Cardiac muscle cell (in vitro differentiated cells and primary cell): Measurements from ENCODE around the gene COG5. TPM values are rescaled to one million over a fixed set of nuclear protein-coding genes. Genes with fewer than 3 reads are reported as not detected.

Experiments
- DNase-seq, 2 donors: peaks; one replicate each; pipeline versions ENCODE4 v3.0.0 to v3.0.0-alpha.2; 2010 to 2017; ENCODE audit warnings: low read depth in 1 of 2, low spot score in 1 of 2
- H3K27ac ChIP-seq: fragments of 200-600 bp; sonication (generic); 2 replicates; pipeline ENCODE4 v1.5.1; 2016
- H3K27me3 ChIP-seq: fragments of 200-600 bp; sonication (generic); 2 replicates; pipeline ENCODE4 v1.6.0; 2016; ENCODE audit warnings: control low read depth
- H3K36me3 ChIP-seq: fragments of 200-600 bp; sonication (generic); 2 replicates; pipeline ENCODE4 v1.5.1; 2016; ENCODE audit warnings: control low read depth
- H3K4me1 ChIP-seq: fragments of 200-600 bp; sonication (generic); 2 replicates; pipeline ENCODE4 v1.8.1; 2017; ENCODE audit warnings: low read depth, mild to moderate bottlenecking, mixed run types
- H3K4me3 ChIP-seq: fragments of 200-600 bp; sonication (generic); 2 replicates; pipeline ENCODE4 v1.5.1; 2016; ENCODE audit warnings: mild to moderate bottlenecking
- H3K9me3 ChIP-seq: fragments of 200-600 bp; sonication (generic); 2 replicates; pipeline ENCODE4 v1.5.1; 2017; ENCODE audit warnings: low read depth, mild to moderate bottlenecking, control low read depth
- polyA plus RNA-seq: library from polyadenylated mRNA; unstranded; fragments of >200 nt; fragmentation: Nextera tagmentation; extraction: Ambion mirVana; gene quantifications from 2 replicates; pipeline ENCODE4 v1.2.1, GENCODE V29; 2016
- total RNA-seq: library from RNA; depleted of rRNA; stranded (reverse); fragments of >200 nt; gene quantifications from 2 replicates; pipeline ENCODE4 v1.2.3, GENCODE V29; 2016
- TF ChIP-seq, protein P1 (sequence below): IDR thresholded peaks from 2 replicates; pipeline ENCODE4 v1.5.1; 2012; ENCODE audit warnings: low read depth, mild to moderate bottlenecking, low read length

COG5 gene
- total and polyA plus RNA-seq, 2 experiments from 2014 or later, result 20.4 to 63.1 TPM

- peak overlapping the region; percentile 27 for H3K27ac ChIP-seq
- TF ChIP-seq, protein P1, sequence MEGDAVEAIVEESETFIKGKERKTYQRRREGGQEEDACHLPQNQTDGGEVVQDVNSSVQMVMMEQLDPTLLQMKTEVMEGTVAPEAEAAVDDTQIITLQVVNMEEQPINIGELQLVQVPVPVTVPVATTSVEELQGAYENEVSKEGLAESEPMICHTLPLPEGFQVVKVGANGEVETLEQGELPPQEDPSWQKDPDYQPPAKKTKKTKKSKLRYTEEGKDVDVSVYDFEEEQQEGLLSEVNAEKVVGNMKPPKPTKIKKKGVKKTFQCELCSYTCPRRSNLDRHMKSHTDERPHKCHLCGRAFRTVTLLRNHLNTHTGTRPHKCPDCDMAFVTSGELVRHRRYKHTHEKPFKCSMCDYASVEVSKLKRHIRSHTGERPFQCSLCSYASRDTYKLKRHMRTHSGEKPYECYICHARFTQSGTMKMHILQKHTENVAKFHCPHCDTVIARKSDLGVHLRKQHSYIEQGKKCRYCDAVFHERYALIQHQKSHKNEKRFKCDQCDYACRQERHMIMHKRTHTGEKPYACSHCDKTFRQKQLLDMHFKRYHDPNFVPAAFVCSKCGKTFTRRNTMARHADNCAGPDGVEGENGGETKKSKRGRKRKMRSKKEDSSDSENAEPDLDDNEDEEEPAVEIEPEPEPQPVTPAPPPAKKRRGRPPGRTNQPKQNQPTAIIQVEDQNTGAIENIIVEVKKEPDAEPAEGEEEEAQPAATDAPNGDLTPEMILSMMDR, result no peak
- DNase-seq, result peak in 1 of 2 donors; percentile 45
- no peak overlapping the region for H3K4me3 ChIP-seq
- no peaks in the 10 kb centered on the region for H3K9me3 ChIP-seq
- H3K27me3 ChIP-seq, result no peaks in the 10 kb centered on the region
- no peaks in the 10 kb centered on the region for H3K4me1 ChIP-seq
- H3K36me3 ChIP-seq, result peaks cover 32% of the 10 kb centered on the region
Measured at GRCh38 chr7:107596881-107597581, 33.3 kb upstream of the COG5 start.

DNA sequence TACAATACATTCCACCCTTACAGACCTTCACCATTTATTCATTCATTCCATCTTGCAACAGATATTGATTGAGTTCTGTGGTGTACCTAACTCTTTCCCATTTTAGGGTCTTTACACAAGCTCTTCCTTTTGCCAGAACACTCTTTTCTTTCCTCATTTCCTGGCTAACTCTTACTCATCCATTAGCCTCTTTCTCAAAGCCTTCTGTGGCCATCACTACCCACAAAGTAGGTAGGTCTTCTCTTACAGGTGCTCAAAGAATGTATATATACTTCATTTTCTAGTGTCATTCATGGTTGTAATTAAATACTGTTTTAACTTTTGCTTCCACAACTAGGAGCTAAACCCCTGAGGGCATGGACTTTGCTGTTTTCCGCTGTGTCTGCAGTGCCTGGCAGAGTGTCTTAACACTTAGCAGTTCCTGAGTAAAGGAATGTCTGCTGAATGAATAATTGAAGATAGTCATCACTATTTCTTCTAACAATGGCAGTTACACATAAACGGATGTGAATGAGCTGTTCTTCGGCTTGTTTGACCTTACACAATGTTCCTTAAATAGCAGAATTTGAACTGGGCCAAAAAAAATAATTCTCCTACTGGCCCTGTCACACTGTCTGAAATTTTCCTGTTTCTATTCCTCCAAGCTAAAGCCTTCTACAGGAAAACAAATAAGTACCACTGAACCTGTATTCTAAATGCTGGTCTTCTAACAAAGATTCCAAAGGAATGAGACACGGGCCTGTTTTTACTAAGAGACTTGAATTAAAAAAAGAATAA is 31.4 kb upstream of the COG5 start:
- H3K4me1 ChIP-seq, result peaks cover 3% of the 10 kb centered on the region
- H3K27me3 ChIP-seq, result no peaks in the 10 kb centered on the region
- peaks cover 15% of the 10 kb centered on the region for H3K36me3 ChIP-seq
- H3K4me3 ChIP-seq, result no peak overlapping the region
- peak in 1 of 2 donors; percentile 94 for DNase-seq
- TF ChIP-seq, protein P1, result no peak
- H3K9me3 ChIP-seq, result no peaks in the 10 kb centered on the region
- no peak overlapping the region for H3K27ac ChIP-seq

DNA sequence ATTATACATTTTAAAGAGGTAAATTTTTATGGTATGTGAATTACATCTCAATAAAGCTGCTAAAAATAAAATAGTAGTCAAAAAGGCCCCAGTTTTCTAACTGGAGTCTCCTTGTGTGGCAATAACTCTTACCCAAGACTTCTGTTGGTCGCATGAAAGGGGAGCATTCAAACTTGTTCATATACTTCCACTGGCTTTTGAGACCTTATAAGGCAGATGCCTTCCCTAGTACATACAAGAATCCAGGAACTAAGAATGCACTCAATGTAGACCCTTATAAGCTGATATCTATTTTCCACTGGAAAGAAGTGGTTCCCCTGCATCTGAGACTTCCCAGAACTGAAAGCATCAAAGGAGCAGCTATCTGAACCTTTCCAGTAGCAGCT is 29.3 kb upstream of the COG5 start:
- TF ChIP-seq, protein P1, result no peak
- H3K27me3 ChIP-seq, result no peaks in the 10 kb centered on the region
- no peak overlapping the region for H3K4me3 ChIP-seq
- H3K4me1 ChIP-seq, result peaks cover 3% of the 10 kb centered on the region
- no peaks in the 10 kb centered on the region for H3K9me3 ChIP-seq
- H3K27ac ChIP-seq, result peak overlapping the region; percentile 24
- H3K36me3 ChIP-seq, result peaks cover 15% of the 10 kb centered on the region
- DNase-seq, result peak; percentile 41 to 43

- Histone ChIP-seq H3K36me3 (peaks cover 16% of the 10 kb centered on the region), H3K4me3 (no peak overlapping the region), H3K9me3 (no peaks in the 10 kb centered on the region), H3K4me1 (peaks cover 3% of the 10 kb centered on the region), H3K27me3 (no peaks in the 10 kb centered on the region), H3K27ac (peak overlapping the region; percentile 24)
- TF ChIP-seq, protein P1, result no peak
- peak in 1 of 2 donors; percentile 44 for DNase-seq
Measured at GRCh38 chr7:107592361-107593024, 28.8 kb upstream of the COG5 start.

GRCh38 chr7:107591421-107591820 is 27.7 kb upstream of the COG5 start:
- TF ChIP-seq, protein P1, result no peak
- DNase-seq, result peak in 1 of 2 donors; percentile 17
- Histone ChIP-seq H3K27me3 (no peaks in the 10 kb centered on the region), H3K9me3 (no peaks in the 10 kb centered on the region), H3K36me3 (peaks cover 16% of the 10 kb centered on the region), H3K4me1 (peaks cover 3% of the 10 kb centered on the region), H3K27ac (peak overlapping the region; percentile 35), H3K4me3 (no peak overlapping the region)
